LNCaP clone FGC (cell line): ENCODE data around the gene LILRA2.

ENCODE experiments used
- DNase-seq: peaks from one replicate; pipeline ENCODE4 v3.0.0-alpha.2; 2011; ENCODE audit warnings: low read depth
- H3K4me3 ChIP-seq: 2 replicates; pipeline ENCODE4 v1.5.1; 2011; ENCODE audit warnings: mild to moderate bottlenecking, low read depth, low read length, control low read depth
- TF ChIP-seq, protein P1 (sequence below): IDR thresholded peaks from 2 replicates; pipeline ENCODE4 v1.5.1; 2012; ENCODE audit warnings: mild to moderate bottlenecking; ENCODE audit not compliant: control insufficient read depth, insufficient read depth; ENCODE audit errors: extremely low read depth

Gene LILRA2

DNA sequence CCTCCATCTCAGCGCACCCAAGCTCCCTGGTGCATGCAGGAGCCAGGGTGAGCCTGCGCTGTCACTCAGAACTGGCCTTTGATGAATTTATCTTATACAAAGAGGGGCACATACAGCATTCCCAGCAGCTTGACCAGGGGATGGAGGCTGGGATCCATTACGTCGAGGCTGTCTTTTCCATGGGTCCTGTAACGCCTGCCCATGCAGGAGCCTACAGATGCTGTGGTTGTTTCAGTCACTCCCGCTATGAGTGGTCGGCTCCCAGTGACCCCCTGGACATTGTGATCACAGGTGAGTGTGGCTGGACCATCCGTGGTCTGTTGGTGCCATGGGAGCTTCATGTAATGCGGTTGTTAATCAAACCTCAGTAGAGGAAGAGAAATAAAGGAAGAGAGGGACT is 38.0 kb upstream of the LILRA2 start:
- TF ChIP-seq, protein P1, sequence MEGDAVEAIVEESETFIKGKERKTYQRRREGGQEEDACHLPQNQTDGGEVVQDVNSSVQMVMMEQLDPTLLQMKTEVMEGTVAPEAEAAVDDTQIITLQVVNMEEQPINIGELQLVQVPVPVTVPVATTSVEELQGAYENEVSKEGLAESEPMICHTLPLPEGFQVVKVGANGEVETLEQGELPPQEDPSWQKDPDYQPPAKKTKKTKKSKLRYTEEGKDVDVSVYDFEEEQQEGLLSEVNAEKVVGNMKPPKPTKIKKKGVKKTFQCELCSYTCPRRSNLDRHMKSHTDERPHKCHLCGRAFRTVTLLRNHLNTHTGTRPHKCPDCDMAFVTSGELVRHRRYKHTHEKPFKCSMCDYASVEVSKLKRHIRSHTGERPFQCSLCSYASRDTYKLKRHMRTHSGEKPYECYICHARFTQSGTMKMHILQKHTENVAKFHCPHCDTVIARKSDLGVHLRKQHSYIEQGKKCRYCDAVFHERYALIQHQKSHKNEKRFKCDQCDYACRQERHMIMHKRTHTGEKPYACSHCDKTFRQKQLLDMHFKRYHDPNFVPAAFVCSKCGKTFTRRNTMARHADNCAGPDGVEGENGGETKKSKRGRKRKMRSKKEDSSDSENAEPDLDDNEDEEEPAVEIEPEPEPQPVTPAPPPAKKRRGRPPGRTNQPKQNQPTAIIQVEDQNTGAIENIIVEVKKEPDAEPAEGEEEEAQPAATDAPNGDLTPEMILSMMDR, result no peak
- no peak overlapping the region for H3K4me3 ChIP-seq
- DNase-seq, result no peak

DNA sequence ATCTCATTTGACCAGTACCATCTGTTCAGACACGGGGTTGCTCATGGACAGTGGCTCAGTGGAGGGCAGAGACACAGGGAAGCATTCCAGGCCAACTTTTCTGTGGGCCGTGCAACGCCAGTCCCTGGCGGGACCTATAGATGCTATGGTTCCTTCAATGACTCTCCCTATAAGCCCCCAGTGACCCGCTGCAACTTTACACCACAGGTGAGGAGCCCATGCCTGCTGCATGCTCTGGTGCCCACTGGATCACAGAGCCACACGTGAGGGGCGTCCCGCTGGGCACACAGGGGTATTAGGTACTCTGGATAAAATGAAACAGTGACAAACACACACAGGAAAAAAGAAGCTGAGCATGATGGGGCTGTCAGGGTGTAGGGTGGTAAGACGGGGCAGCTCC is 36.6 kb upstream of the LILRA2 start:
- H3K4me3 ChIP-seq, result no peak overlapping the region
- no peak for DNase-seq
- TF ChIP-seq, protein P1, result no peak

DNA sequence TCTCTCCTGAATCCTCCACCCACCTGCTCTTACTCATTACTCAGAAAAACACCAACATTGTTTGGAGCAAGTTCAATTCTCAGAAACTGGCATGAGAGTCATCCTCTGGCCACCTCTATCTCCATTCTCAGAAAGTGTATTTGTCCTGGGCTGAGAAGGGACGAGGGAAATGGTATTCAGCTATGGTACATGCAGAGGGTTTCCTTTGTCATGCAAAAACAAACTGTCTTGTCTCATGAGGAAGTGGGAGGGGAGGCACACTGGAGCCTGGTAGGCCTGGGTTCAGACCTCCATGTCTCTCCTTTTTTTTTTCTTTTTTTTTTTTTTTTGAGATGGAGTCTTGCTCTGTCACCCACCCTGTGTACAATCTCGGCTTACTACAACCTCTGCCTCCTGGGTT is 31.9 kb upstream of the LILRA2 start:
- no peak for DNase-seq
- TF ChIP-seq, protein P1, result no peak
- H3K4me3 ChIP-seq, result no peak overlapping the region

DNA sequence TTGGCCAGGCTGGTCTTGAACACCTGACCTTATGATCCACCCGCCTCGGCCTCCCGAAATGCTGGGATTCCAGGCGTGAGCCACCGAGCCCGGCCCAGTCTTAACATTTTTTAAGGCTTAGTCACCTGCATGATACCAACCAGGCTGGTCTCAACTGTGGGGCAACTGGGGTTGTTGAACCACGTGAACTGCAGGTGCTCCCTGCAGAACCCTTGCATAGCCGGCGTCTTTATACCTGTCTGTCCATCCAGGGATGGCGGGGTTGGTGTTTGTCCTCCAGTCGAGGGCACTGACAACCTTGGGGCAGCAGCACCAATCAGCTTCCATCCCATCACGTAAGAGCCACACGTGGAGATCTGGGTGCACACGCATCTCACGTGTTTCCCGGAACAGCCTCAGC is 24.8 kb upstream of the LILRA2 start:
- DNase-seq, result no peak

DNA sequence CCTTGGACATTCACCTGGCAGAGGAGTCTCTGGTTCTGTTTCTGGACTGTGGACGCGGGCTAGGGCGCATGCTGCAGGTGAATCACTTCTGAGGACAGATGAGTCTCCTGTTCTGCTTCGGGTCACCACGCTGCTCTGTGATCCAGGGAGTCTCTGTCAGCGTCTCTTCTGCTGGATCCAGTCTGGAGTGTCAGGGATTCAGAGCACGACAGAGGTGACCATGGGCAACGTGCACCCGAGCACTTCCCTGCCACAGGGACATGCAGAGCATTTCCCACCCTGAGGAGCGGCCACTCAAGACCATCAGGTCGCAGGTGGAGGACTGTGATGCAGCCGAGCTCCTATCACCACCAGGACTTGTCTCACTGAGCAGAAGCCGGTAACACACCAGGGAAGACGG is 24.4 kb upstream of the LILRA2 start:
- DNase-seq, result no peak
- no peak overlapping the region for H3K4me3 ChIP-seq
- TF ChIP-seq, protein P1, result no peak

More for the DNA sequence above, 24.8 kb upstream of the LILRA2 start:
- no peak overlapping the region for H3K4me3 ChIP-seq
- TF ChIP-seq, protein P1, result no peak

DNA sequence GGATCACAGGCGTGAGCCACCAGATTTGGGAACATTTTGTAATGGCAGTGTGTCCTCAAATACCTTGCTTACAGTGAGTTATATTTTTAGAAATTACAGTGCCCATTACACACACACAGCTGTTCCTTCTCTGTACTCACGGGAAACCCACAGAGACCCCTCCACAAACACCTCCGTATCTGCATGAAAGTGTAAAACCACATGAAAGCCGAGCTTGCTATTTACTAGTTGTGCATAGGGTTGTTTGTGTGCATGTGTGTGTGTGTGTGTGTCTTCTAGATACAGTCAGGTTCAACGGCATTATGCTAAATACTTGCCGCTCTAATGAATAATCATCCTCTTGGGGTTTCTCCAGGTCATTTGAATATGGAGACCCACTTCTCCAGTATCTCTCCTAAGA is 22.3 kb upstream of the LILRA2 start:
- H3K4me3 ChIP-seq, result no peak overlapping the region
- TF ChIP-seq, protein P1, result no peak
- DNase-seq, result no peak
